Mammary epithelial cell (primary cell): ENCODE measurements around the gene AKAP6.

Experiments
- CTCF ChIP-seq, 2 donors: IDR thresholded peaks in 1 of 2; conservative IDR thresholded peaks in 1 of 2; 2 replicates each; pipeline ENCODE4 v1.5.1; 2011 to 2012; ENCODE audit warnings: inconsistent platforms in 2 of 2, low read length in 2 of 2, mild to moderate bottlenecking in 2 of 2, control low read depth in 1 of 2, low read depth in 1 of 2; ENCODE audit not compliant: insufficient read depth in 1 of 2; ENCODE audit errors: extremely low read depth in 1 of 2
- EZH2 ChIP-seq: IDR thresholded peaks from 2 replicates; pipeline ENCODE4 v1.6.1; 2012; ENCODE audit warnings: low read length, inconsistent platforms, borderline replicate concordance

DNA sequence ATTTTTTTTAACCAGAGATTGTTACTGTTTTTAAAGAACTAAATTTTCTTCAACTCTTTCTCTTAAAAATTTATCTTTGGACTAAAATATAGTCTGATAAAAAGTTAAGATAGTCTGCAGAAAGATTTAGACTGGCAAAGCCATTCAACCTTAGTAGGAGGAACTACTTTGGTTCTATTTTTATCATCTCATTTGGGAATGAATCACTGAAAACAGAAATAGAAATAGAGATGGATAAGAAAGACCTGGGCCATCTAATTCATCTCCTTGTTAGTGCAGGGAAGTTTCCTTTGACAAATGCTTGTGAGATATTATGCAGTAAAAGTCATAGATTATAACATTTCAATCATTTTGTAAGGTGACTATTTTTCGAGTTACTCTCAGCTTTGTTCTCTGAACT lies 346.3 kb downstream of the AKAP6 start:
- TF ChIP-seq CTCF (conservative IDR thresholded peaks at IDR 0.05 in 1 of 2, IDR thresholded peaks at IDR 0.05 in 1 of 2; ENCODE audit: extremely low read depth in 1 of 2, insufficient read depth in 1 of 2, low read depth in 1 of 2, low read length in 2 of 2), result no peak
- TF ChIP-seq EZH2, result no peak
